ENCODE results near the gene REG3A.

Gene REG3A

DNA sequence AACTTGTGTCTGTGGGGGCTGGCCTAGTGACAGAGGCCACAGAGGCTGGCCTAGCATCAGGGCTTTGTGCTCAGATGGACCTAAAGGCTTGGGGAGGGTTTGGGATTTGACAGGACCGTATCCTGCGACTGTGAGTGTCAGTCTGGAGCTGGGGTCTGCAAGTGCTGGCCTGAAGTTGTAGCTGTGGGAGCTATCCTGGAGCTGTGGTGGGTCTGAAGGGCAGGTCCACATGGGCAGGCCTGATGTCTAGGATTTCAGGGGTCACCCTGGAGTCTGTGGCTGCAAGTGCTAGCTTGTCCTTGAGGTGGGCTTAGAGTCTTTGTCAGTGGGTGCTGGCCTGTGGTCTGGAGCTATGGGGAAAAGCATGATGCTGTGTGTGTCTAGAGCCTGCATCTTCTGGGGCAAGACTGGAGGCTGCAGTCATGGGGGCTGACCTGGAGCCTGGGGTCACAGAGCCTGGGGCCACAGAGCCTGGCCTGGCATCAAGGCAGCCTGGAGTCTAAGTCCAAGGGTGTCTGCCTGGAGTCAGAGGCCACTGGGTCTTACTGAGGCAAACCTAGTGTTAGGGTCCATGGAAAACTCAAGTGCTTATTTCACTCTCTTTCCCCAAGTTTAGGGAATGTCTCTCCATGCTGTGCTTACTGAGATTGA lies 3.6 kb downstream of the REG3A start:
- no peak for DNase-seq (ENCODE audit: low read depth in 1 of 2, low spot score in 1 of 2)
- no peak for TF ChIP-seq JUND (IDR thresholded peaks at IDR 0.05; ENCODE audit: low read depth)
- in situ Hi-C loops (cut with HindIII; ENCODE audit: low pct_unique_long_range_greater_than_20kb, low sequenced_read_pairs): no loop called here

DNA sequence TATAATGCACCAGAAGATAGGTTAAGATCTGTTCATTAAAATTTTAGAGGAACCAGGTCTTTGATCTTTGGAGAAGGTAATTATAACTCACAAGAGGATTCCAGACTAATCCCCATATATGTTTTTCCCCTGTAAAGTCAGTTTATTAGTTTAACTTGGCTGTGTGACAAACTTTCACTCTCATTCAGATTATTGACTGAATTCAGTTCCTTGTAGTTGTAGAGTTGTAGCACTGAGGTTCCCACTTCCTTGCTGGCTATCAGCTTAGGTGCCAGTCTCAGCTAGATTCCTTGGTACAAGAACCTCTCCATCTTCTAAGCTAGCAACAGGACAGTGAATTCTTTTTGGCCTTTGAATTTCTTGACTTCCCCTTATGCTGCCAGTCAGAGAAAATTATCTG lies 20.1 kb downstream of the REG3A start:
- in situ Hi-C loops (cut with HindIII; ENCODE audit: low pct_unique_long_range_greater_than_20kb, low sequenced_read_pairs): no loop called here
- TF ChIP-seq JUND (IDR thresholded peaks at IDR 0.05; ENCODE audit: low read depth): no peak
- DNase-seq (ENCODE audit: low read depth in 1 of 2, low spot score in 1 of 2): peak in 1 of 2 experiments; percentile 1

DNA sequence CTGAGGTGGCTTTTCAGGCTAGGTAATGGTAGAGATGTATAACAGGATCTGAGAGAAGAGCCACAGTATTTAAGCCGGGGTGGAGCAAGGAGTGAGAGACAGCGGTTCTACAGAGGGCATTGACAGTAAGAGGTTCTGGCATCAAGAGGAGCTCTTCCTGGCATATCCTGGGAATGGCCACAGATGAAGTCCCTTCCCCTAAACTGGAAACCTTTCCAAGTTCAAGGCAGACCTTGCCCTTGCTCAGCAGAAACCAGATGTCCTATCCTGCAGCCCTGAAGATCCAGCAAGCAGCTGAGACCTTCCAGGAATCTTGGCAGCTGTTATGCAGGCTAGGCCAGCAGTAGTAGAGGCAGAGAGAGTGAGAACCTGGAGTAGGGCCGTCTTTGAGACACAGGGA lies 21.2 kb downstream of the REG3A start:
- in situ Hi-C loops (cut with HindIII; ENCODE audit: low pct_unique_long_range_greater_than_20kb, low sequenced_read_pairs): no loop called here
- no peak for TF ChIP-seq JUND (IDR thresholded peaks at IDR 0.05; ENCODE audit: low read depth)
- DNase-seq (ENCODE audit: low read depth in 1 of 2, low spot score in 1 of 2): no peak

DNA sequence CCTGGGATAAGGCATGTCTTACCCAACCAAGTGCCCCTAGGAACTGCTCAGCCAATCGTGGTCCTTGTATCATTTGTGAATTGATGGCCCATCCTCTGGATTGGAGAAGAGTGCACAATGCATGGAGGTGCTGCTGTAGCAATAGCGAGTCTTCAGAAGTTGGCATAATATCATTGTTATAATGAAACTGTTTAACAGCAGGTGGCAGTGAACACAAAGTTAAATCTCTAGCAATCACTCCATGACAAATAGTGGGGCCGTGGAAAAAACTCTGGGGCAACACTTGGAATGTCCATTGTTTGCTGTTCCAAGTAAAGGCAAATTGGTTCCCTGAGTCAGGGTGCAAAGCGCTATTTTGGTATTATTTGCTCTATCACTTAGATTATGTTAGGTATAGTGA lies 27.9 kb downstream of the REG3A start:
- DNase-seq (ENCODE audit: low read depth in 1 of 2, low spot score in 1 of 2): peak in 1 of 2 experiments; percentile 1
- no peak for TF ChIP-seq JUND (IDR thresholded peaks at IDR 0.05; ENCODE audit: low read depth)
- in situ Hi-C loops (cut with HindIII; ENCODE audit: low pct_unique_long_range_greater_than_20kb, low sequenced_read_pairs): no loop called here

DNA sequence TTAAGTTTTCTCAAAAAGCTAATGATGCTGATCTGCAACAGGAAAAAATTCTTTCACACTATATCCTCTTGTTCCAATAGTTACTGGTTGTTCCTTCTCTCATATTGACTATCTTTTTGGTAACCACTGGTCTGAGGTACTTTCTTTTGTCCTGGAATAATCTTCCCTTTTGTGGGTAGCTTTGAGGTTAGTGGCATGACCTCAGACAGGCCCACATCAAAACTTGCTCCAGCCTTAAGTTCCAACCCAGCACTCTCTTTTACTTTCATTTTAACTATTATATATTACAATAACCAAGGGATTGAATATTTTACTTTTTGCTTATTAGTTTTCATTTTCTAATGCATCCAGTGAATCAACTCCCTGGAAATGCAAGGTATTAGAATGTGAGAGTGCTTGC lies 29.7 kb downstream of the REG3A start:
- in situ Hi-C loops (cut with HindIII; ENCODE audit: low pct_unique_long_range_greater_than_20kb, low sequenced_read_pairs): no loop called here
- DNase-seq (ENCODE audit: low read depth in 1 of 2, low spot score in 1 of 2): no peak
- TF ChIP-seq JUND (IDR thresholded peaks at IDR 0.05; ENCODE audit: low read depth): no peak

DNA sequence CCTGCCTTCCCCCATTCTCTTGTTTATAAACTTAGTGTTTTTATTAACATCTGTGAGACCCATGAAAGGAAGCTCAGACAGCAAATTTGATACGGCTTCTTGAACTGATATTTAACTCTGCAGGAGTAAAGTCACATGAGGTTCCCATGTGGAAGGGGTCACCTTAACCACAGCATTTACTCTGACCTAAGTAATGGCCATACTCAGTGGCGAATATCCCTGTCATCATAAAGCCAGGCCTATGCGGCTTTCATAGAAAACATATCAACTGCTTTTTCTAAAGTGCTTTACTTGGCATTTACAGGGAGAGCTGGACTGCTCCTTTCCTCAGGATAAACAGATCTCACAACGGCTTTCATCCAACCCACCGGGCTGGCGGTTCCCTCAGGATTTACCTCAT lies 30.3 kb downstream of the REG3A start:
- TF ChIP-seq JUND (IDR thresholded peaks at IDR 0.05; ENCODE audit: low read depth): no peak
- no peak for DNase-seq (ENCODE audit: low read depth in 1 of 2, low spot score in 1 of 2)
- in situ Hi-C loops (cut with HindIII; ENCODE audit: low pct_unique_long_range_greater_than_20kb, low sequenced_read_pairs): no loop called here

DNA sequence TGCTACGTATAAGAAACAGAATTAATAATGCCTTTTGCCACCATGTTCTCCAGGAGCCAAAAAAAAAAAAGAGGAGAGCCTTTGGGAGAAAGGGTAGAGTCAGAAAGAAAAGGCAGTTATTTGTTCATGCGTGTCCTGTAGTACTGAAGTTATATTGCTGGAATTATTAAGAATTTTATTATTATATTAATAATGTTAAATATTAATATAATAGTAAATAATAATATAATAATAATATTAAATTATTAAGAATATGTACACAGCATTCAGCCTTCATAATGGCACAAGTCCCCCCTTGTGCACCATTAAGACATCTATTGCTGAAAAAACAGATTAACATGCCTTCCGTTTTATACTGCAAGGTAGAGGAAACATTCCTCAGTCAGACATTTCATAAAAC lies 31.1 kb downstream of the REG3A start:
- no peak for DNase-seq (ENCODE audit: low read depth in 1 of 2, low spot score in 1 of 2)
- in situ Hi-C loops (cut with HindIII; ENCODE audit: low pct_unique_long_range_greater_than_20kb, low sequenced_read_pairs): no loop called here
- TF ChIP-seq JUND (IDR thresholded peaks at IDR 0.05; ENCODE audit: low read depth): no peak

DNA sequence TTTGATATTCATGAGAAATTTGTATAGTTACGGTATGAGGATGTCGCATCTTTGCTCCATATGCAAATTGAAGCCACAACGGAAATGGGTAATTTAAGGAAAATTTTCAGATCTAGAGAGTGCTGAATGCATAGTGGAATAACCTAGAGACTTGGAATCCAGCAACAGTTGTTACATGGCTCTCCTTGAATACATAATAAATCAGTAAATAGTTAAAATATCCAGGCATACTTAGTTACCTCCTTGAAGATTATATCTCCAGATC lies 33.9 kb downstream of the REG3A start:
- DNase-seq (ENCODE audit: low read depth in 1 of 2, low spot score in 1 of 2): no peak
- TF ChIP-seq JUND (IDR thresholded peaks at IDR 0.05; ENCODE audit: low read depth): no peak
- in situ Hi-C loops (cut with HindIII; ENCODE audit: low pct_unique_long_range_greater_than_20kb, low sequenced_read_pairs): no loop called here

DNA sequence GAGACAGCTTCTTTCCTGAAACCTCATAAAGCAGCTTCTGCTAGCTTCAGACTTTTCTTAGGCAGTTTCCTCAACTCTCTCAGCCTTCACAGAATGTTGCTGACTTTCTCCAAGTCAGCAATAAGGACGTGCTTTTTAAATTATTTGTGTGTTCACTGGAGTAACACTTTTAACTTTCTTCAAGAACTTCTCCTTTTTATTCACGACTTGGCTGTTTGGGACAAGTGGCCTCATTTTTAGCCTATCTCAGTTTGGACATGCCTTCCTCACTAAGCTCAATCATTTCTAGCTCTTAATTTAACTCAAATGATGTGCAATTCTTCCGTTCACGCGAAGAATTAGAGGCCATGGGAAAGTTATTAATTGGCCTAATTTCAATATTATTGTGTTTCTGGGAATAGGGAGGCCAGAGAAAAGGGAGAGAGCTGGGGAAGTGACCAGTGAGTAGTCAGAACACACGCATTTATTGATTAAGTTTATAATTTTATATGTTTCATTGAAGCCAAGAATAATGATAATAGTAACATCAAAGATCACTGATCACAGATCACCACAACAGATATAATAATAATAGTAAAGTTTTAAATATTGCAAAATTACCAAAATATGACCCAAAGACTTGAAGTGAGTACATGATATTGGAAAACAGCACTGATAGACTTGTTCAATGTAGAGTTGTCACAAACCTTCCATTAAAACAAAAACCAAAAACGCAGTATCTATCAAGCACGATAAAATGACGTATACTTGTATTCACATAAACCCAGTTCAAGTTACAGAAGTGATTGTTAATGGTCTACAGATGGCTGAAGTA lies 34.4 kb downstream of the REG3A start:
- no peak for DNase-seq (ENCODE audit: low read depth in 1 of 2, low spot score in 1 of 2)
- in situ Hi-C loops (cut with HindIII; ENCODE audit: low pct_unique_long_range_greater_than_20kb, low sequenced_read_pairs): no loop called here
- no peak for TF ChIP-seq JUND (IDR thresholded peaks at IDR 0.05; ENCODE audit: low read depth)

DNA sequence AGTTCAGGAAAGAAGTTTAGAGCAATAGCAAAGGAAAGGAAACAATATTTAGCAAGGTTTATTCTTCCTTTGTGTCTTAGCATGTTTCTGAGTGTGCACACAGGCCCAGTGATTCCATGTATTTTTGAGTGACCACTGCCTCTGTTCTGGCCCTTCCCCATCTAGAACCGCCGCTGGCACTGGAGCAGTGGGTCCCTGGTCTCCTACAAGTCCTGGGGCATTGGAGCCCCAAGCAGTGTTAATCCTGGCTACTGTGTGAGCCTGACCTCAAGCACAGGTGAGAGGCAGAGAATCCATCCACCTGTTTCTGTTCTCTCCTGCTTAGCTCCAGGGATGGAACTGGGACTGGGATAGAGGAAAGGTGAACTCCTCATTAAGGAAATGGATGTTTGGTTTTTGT lies 36.9 kb downstream of the REG3A start:
- in situ Hi-C loops (cut with HindIII; ENCODE audit: low pct_unique_long_range_greater_than_20kb, low sequenced_read_pairs): no loop called here
- TF ChIP-seq JUND (IDR thresholded peaks at IDR 0.05; ENCODE audit: low read depth): no peak
- no peak for DNase-seq (ENCODE audit: low read depth in 1 of 2, low spot score in 1 of 2)

DNA sequence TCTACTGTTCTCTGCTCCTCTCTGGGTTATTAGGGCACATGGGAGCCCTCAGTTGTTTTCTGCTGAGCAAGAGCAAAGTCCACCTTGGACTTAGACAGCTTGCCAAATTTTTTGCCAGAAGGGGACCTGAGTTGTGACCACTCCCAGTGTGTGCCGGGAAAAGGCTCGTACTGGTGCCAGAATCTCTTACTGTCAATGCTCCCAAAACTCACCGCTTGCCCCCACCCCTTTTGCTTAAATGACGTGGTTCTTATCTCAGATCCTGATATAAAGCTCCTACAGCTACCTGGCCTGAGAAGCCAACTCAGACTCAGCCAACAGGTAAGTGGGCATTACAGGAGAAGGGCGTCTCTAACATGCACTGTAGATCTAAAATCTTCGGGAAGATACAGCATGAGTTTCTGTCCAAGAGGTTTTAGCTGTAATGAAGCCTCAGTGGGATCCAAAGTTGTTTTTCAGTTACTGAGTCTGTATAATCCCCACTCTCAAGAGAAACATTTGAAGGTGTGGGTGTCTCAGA lies 39.3 kb downstream of the REG3A start, which contains the start of gene REG1A:
REG1A (plus strand) TSS at position 295 of the 520 bp plus-strand sequence. CDS start 374 bp downstream, outside the sequence.
- no peak for TF ChIP-seq JUND (IDR thresholded peaks at IDR 0.05; ENCODE audit: low read depth)

DNA sequence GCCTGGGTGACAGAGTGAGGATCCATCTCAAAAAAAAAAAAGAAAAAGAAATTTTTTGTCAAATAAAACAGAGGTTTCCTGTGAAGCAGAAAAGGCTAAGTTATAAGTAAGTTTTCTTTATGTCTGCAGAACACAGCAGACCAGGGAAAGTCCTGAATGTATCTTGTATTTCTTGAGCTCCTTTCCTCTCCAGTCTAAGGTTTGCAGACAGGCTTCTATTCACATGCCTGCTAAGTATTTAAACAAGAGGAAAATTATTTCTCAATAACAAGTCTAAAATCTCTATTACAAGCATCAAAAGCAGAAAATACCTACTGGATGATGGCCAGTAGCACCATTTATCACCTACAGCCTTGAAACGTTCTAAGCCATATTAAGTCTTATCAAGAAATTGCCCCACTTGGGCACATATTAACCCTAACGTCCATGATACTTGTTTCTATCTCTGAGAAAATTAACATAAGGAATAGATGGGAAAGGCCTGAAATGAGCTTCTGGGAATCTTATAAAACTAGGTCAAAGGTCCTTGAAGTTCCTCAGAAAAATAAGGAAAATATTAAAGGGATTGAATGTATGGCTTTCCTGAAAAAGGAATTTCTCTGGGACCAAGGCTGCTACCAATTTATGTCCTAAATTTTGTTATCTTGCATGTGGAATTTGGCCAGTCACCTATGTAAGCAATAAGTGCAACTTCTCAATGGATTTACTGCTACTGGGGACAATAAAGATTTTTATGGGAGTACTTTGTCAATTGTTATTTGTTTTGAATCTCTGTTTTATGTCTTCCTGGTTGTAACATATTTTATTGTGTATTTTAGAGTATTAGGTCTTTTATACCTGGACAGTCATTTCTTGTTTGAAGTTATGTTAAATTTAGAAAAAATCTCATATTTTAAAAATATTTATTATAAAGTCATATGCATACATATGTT lies 42.3 kb downstream of the REG3A start:
- in situ Hi-C loops (cut with HindIII; ENCODE audit: low pct_unique_long_range_greater_than_20kb, low sequenced_read_pairs): no loop called here

More for the DNA sequence above, 39.3 kb downstream of the REG3A start, which contains the start of gene REG1A:
- in situ Hi-C loops (cut with HindIII; ENCODE audit: low pct_unique_long_range_greater_than_20kb, low sequenced_read_pairs): no loop called here
- no peak for DNase-seq (ENCODE audit: low read depth in 1 of 2, low spot score in 1 of 2)

More for the DNA sequence above, 42.3 kb downstream of the REG3A start:
- DNase-seq (ENCODE audit: low read depth in 1 of 2, low spot score in 1 of 2): no peak
- TF ChIP-seq JUND (IDR thresholded peaks at IDR 0.05; ENCODE audit: low read depth): no peak

Measured in T47D (cell line).